CD1c-positive myeloid dendritic cell (primary cell): ENCODE measurements around the gene RNMT.

ENCODE experiments used
- DNase-seq: peaks from one replicate; pipeline ENCODE4 v3.0.0-alpha.2; 2016; ENCODE audit errors: extremely low spot score

Gene RNMT

DNA sequence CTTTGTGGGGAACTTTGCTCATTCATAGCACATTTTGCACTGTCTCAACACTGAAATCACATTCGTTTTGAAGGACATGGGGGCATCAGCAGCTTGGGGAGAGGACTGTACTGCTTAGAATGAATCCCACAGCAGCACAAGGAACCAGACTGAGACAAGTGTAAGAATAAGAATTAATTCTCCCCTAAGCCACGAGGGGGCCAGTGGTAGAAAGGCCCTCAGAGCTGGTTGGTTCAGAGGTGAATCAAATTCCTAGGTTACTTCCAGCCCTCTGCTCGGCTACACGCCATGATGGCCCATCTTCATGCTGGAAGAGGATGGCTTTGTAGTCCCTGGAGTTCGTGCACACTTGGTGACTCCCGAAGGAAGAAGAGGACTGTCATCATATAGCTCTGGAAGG is 85.5 kb downstream of the RNMT start:
- DNase-seq = no peak

DNA sequence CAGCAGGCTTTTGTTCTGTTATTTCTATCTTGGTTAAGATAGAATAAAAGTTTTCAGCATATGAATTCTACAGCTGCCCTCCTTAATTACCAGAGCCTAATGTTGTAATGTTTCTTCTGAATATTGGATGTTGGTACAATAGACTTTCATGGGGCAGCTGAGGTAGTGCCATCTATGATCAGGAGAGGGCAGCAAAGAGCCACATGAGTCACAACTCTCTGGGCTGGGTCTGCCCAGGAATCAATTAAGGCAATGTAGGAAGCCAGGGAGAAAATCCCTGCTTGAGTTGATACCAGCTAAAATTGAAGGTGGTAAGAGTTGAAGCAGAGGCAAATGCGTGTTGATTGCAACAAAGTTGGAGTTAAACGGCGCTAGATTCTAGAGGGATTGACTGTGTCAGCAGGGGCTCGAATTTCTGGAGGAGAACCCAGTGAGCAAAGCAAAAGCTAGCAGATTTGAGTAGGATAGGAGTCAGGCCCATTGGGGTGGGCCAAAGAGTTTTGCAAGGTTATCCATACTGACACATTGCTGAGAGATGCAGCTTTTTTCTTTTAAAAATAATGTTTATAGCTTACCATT is 86.9 kb downstream of the RNMT start:
- peak; percentile 62 for DNase-seq
